GM12878 (cell line): ENCODE measurements around the gene RAB34. TPM values are rescaled to one million over a fixed set of nuclear protein-coding genes. Genes with fewer than 3 reads are reported as not detected.

Experiments used
- ATF3 ChIP-seq: IDR thresholded peaks from 2 replicates; pipeline ENCODE4 v1.6.1; 2011; ENCODE audit warnings: low read depth, mild to moderate bottlenecking, low read length, moderate library complexity, borderline replicate concordance; ENCODE audit errors: extremely low read depth
- BHLHE40 ChIP-seq, 2 experiments: fragments of 450-650 bp in 1 of 2; IDR thresholded peaks; 2 replicates each; pipeline ENCODE4 v1.6.1; 2011 to 2017; ENCODE audit warnings: low read depth in 2 of 2, borderline replicate concordance in 1 of 2, improper control_type of control experiment in 1 of 2, low read length in 1 of 2, mild to moderate bottlenecking in 1 of 2
- CEBPB ChIP-seq, 2 experiments: fragments of 150-350 bp in 1 of 2; IDR thresholded peaks; 2 replicates each; pipeline ENCODE4 v1.6.1; 2012 to 2014; ENCODE audit warnings: low read depth in 2 of 2, low read length in 2 of 2, borderline replicate concordance in 1 of 2, inconsistent platforms in 1 of 2
- EGR1 ChIP-seq, 2 experiments: IDR thresholded peaks; 1 replicate in 1 of 2; 2 replicates in 1 of 2; pipeline ENCODE4 v1.6.1; 2011 to 2012; ENCODE audit warnings: low read depth in 2 of 2, low read length in 2 of 2, borderline replicate concordance in 1 of 2, mild to moderate bottlenecking in 1 of 2, moderate library complexity in 1 of 2
- IKZF1 ChIP-seq: fragments of 450-650 bp; conservative IDR thresholded peaks from 2 replicates; pipeline ENCODE4 v1.6.1; 2017; ENCODE audit warnings: antibody characterized with exemption, mild to moderate bottlenecking
- MTA2 ChIP-seq: fragments of 450-650 bp; IDR thresholded peaks from 2 replicates; pipeline ENCODE4 v1.6.1; 2016; ENCODE audit warnings: low read depth, mild to moderate bottlenecking, moderate library complexity
- NBN ChIP-seq: fragments of 450-650 bp; IDR thresholded peaks from 2 replicates; pipeline ENCODE4 v1.6.1; 2016
- NKRF ChIP-seq: fragments of 450-650 bp; conservative IDR thresholded peaks from 2 replicates; pipeline ENCODE4 v1.6.1; 2017; ENCODE audit warnings: mild to moderate bottlenecking, moderate library complexity
- SRF ChIP-seq, 2 experiments: IDR thresholded peaks; 2 replicates each; pipeline ENCODE4 v1.6.1; 2011; ENCODE audit warnings: low read depth in 2 of 2, low read length in 2 of 2, mild to moderate bottlenecking in 1 of 2, moderate library complexity in 1 of 2
- STAT1 ChIP-seq: fragments of 450-650 bp; conservative IDR thresholded peaks from 2 replicates; pipeline ENCODE4 v1.6.1; 2014; ENCODE audit warnings: antibody characterized with exemption, mild to moderate bottlenecking
- ZBED1 ChIP-seq: IDR thresholded peaks from 2 replicates; pipeline ENCODE4 v1.6.1; 2016; ENCODE audit warnings: borderline replicate concordance
- ZNF274 ChIP-seq: IDR thresholded peaks from one replicate; pipeline ENCODE4 v1.8.0; 2011; ENCODE audit not compliant: insufficient read length, insufficient read depth
- ZNF384 ChIP-seq: IDR thresholded peaks from 2 replicates; pipeline ENCODE4 v1.6.1; 2012; ENCODE audit warnings: low read depth, mild to moderate bottlenecking, low read length, improper control_type of control experiment, borderline replicate concordance
- ZNF687 ChIP-seq: fragments of 450-650 bp; IDR thresholded peaks from 2 replicates; pipeline ENCODE4 v1.6.1; 2017; ENCODE audit warnings: mild to moderate bottlenecking, moderate library complexity
- polyA plus RNA-seq, 11 experiments: library from polyadenylated mRNA; depleted of rRNA in 4 of 11; unstranded in 6 of 11; stranded (reverse) in 5 of 11; fragments of >200 nt; fragmentation: Nextera tagmentation in 4 of 11; fragmentation: Illumina TruSeq in 1 of 11; extraction: Ambion mirVana in 4 of 11; extraction: Trizol in 1 of 11; gene quantifications; 1 replicate in 1 of 11; 2 replicates in 10 of 11; pipeline versions ENCODE4 v1.2.1 to v1.2.3, GENCODE V29; 2011 to 2016; ENCODE audit warnings: inconsistent platforms in 2 of 11, missing spikeins in 2 of 11, low read depth in 1 of 11
- total RNA-seq, 4 experiments: library from RNA; depleted of rRNA in 3 of 4; stranded (reverse); fragments of >200 nt in 3 of 4; fragmentation: Illumina TruSeq in 1 of 4; extraction: Trizol in 1 of 4; gene quantifications; 2 replicates each; pipeline versions ENCODE4 v1.2.1 to v1.2.3, GENCODE V29; 2013 to 2021
- TF ChIP-seq, protein P1 (sequence below): IDR thresholded peaks from 2 replicates; pipeline ENCODE4 v1.6.1; 2011; ENCODE audit warnings: low read depth, low read length, improper control_type of control experiment, borderline replicate concordance
- TF ChIP-seq, protein P2 (sequence below), 3 experiments: IDR thresholded peaks in 2 of 3; conservative IDR thresholded peaks in 1 of 3; 2 replicates each; pipeline ENCODE4 v1.5.1; 2011; ENCODE audit warnings: low read depth in 3 of 3, low read length in 3 of 3, mild to moderate bottlenecking in 3 of 3, control low read depth in 2 of 3, moderate library complexity in 2 of 3, inconsistent platforms in 1 of 3, mixed read lengths in 1 of 3; ENCODE audit not compliant: control insufficient read depth in 2 of 3, insufficient read depth in 1 of 3; ENCODE audit errors: extremely low read depth in 1 of 3

RAB34 gene
- total and polyA plus RNA-seq, 10 of the 15 experiments (the other 5 are each of a cell fraction or from before 2014, with no cell fraction given), result 0.37 to 46.4 (median 32.8) TPM

- no peak for TF ChIP-seq NKRF
- TF ChIP-seq, protein P1, sequence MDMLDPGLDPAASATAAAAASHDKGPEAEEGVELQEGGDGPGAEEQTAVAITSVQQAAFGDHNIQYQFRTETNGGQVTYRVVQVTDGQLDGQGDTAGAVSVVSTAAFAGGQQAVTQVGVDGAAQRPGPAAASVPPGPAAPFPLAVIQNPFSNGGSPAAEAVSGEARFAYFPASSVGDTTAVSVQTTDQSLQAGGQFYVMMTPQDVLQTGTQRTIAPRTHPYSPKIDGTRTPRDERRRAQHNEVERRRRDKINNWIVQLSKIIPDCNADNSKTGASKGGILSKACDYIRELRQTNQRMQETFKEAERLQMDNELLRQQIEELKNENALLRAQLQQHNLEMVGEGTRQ, result no peak
- TF ChIP-seq, protein P2, sequence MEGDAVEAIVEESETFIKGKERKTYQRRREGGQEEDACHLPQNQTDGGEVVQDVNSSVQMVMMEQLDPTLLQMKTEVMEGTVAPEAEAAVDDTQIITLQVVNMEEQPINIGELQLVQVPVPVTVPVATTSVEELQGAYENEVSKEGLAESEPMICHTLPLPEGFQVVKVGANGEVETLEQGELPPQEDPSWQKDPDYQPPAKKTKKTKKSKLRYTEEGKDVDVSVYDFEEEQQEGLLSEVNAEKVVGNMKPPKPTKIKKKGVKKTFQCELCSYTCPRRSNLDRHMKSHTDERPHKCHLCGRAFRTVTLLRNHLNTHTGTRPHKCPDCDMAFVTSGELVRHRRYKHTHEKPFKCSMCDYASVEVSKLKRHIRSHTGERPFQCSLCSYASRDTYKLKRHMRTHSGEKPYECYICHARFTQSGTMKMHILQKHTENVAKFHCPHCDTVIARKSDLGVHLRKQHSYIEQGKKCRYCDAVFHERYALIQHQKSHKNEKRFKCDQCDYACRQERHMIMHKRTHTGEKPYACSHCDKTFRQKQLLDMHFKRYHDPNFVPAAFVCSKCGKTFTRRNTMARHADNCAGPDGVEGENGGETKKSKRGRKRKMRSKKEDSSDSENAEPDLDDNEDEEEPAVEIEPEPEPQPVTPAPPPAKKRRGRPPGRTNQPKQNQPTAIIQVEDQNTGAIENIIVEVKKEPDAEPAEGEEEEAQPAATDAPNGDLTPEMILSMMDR (IDR thresholded peaks at IDR 0.05 in 2 of 3, conservative IDR thresholded peaks at IDR 0.05 in 1 of 3; ENCODE audit: control insufficient read depth in 2 of 3, extremely low read depth in 1 of 3, insufficient read depth in 1 of 3, low read depth in 3 of 3, low read length in 3 of 3), result no peak
- peak; percentile 93 for TF ChIP-seq IKZF1
- no peak for TF ChIP-seq ZNF687
- TF ChIP-seq ZBED1, result peak; percentile 71
- TF ChIP-seq ZNF384, result no peak
- TF ChIP-seq MTA2, result peak; percentile 68
- peak; percentile 79 to 91 for TF ChIP-seq BHLHE40 (IDR thresholded peaks at IDR 0.05; ENCODE audit: borderline replicate concordance in 1 of 2, low read depth in 2 of 2, low read length in 1 of 2)
- TF ChIP-seq EGR1 (IDR thresholded peaks at IDR 0.05; ENCODE audit: borderline replicate concordance in 1 of 2, low read depth in 2 of 2, low read length in 2 of 2), result peak in 1 of 2 experiments; percentile 83; a peak in 2 of 3 replicates
- TF ChIP-seq ATF3, result no peak
- TF ChIP-seq NBN, result peak; percentile 28; the same call in 1 of the 2 replicates
- TF ChIP-seq SRF (IDR thresholded peaks at IDR 0.05; ENCODE audit: low read depth in 2 of 2, low read length in 2 of 2), result no peak
- TF ChIP-seq ZNF274, result no peak
- TF ChIP-seq STAT1, result no peak
- no peak for TF ChIP-seq CEBPB (IDR thresholded peaks at IDR 0.05; ENCODE audit: borderline replicate concordance in 1 of 2, low read depth in 2 of 2, low read length in 2 of 2)
Measured at GRCh38 chr17:28738680-28739384, 21.2 kb upstream of the RAB34 start (continued).
